DMS153 treated with DMSO at 0.1 percent for 48 hours (cell line): Measurements from ENCODE around the gene OTUD3.
"Not testable (repeated sequence)": the region's sequence is repeated elsewhere in the genome, so short reads cannot be mapped to it uniquely, and the experiment has no call there.

Source experiments
- DNase-seq: peaks from one replicate; lab custom pipeline; 2025; ENCODE audit not compliant: unreplicated experiment; lab: John Stamatoyannopoulos, UW

The OTUD3 gene

GRCh38 chr1:19882111-19883071, at the start of gene OTUD3:
Gene OTUD3 (plus strand): TSS chr1:19882395. CDS start chr1:19882514, 119 bp downstream.
- peak; percentile 95 for DNase-seq

GRCh38 chr1:19835578-19835977, 46.6 kb upstream of the OTUD3 start:
- no peak for DNase-seq

GRCh38 chr1:19837866-19838265, 44.3 kb upstream of the OTUD3 start:
- DNase-seq = no peak

- no peak for DNase-seq
These were observed 42.0 kb upstream of the OTUD3 start for GRCh38 chr1:19840228-19840627.

- no peak for DNase-seq
These were observed 37.3 kb upstream of the OTUD3 start for GRCh38 chr1:19844731-19845495.

GRCh38 chr1:19845555-19845954, 36.6 kb upstream of the OTUD3 start:
- no peak for DNase-seq

GRCh38 chr1:19846338-19846737, 35.9 kb upstream of the OTUD3 start:
- DNase-seq = no peak

GRCh38 chr1:19847334-19847733, 34.9 kb upstream of the OTUD3 start:
- not testable (repeated sequence) for DNase-seq

- DNase-seq = not testable (repeated sequence)
These were observed 32.9 kb upstream of the OTUD3 start for GRCh38 chr1:19849307-19849706.

GRCh38 chr1:19850214-19850613, 32.0 kb upstream of the OTUD3 start:
- DNase-seq = no peak

GRCh38 chr1:19852036-19852435, 30.2 kb upstream of the OTUD3 start:
- no peak for DNase-seq

- DNase-seq = no peak
These were observed 27.3 kb upstream of the OTUD3 start for GRCh38 chr1:19854866-19855265.

GRCh38 chr1:19858893-19859292, 23.3 kb upstream of the OTUD3 start:
- DNase-seq = no peak

- no peak for DNase-seq
These were observed 22.3 kb upstream of the OTUD3 start for GRCh38 chr1:19859876-19860275.

GRCh38 chr1:19860418-19860817, 21.8 kb upstream of the OTUD3 start:
- no peak for DNase-seq

GRCh38 chr1:19861034-19861433, 21.2 kb upstream of the OTUD3 start:
- no peak for DNase-seq

- DNase-seq = no peak
These were observed 20.2 kb upstream of the OTUD3 start for GRCh38 chr1:19861842-19862530.

GRCh38 chr1:19862944-19863343, 19.3 kb upstream of the OTUD3 start:
- DNase-seq = no peak

- no peak for DNase-seq
These were observed 17.5 kb upstream of the OTUD3 start for GRCh38 chr1:19864570-19865160.

GRCh38 chr1:19866029-19866428, 16.2 kb upstream of the OTUD3 start:
- no peak for DNase-seq

GRCh38 chr1:19866758-19867157, 15.4 kb upstream of the OTUD3 start:
- no peak for DNase-seq
